GM18508 (cell line): ENCODE results near the gene NR1I2.

ENCODE experiments used
- ATAC-seq: cut with Tn5 transposase; IDR thresholded peaks from one replicate; pipeline ENCODE4 v1.9.1; 2021; ENCODE audit warnings: moderate number of reproducible peaks; ENCODE audit not compliant: insufficient read depth, unreplicated experiment

The NR1I2 gene

DNA sequence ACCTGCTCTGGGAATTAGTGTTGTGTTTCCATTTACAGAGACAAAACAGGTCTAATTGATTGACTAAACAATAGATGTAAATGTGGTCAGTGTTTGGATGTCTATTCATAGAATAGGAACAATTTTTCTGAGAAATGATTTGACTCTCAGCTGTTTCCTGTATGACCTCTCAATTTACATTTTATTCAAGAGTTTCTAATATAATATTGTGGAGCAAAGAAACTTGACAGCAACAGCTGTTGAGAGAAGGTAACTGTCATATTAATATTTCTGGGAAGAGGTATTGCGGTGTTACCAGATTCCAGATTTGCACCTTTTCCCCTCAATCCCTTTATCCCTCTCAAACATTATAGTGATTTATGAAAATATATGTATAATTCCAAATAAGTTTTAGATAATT, 3.7 kb upstream of the NR1I2 start:
- no peak for ATAC-seq

DNA sequence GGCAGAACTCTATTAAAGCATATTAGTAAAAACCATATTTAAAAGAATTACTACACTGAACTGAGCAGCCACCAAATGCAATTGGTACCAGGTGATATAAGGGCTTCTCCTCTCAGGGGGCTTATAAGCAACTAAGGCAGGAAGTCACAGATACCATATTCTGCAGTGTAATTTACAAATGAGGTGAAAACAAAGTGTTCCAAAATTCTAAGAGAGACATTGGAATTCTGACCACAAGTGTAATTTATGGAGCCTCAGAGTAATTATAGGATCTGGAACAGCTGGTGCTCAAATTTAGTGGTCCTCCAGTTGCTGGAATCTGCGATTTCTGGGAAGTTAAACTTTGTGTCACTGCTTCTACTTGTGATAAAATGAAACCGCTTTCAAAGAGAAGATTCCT, 3.1 kb upstream of the NR1I2 start:
- ATAC-seq = no peak

DNA sequence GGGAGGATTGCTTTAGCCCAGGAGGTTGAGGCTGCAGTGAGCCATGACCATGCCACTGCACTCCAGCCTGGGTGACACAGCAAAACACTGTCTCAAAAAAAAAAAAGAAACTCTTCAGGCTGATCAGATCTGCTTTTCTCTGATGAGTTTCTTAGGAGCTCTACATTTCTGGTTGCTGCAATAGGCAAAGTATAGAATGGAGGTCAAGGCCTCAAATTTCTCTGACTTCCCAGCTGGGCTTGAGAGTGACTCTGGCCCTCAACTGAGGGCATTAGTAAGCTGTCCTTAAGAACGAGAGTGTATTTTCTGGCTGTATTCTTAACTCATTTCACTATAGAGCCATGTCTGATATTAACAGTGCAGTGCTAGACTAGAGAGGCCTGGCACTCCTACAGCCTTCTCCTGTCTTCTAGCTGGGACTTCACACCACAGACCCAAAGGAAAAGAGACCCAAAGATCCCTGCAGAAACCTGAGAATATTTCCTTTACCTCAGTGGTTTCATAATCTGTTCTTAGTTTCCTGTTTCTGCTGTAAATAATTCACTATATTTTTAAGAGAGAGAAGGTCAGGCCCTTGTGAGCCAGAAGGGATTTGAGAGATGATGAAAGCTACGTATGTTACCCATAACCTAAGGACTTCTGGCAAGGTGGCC, 2.0 kb upstream of the NR1I2 start:
- ATAC-seq = peak; percentile 83

DNA sequence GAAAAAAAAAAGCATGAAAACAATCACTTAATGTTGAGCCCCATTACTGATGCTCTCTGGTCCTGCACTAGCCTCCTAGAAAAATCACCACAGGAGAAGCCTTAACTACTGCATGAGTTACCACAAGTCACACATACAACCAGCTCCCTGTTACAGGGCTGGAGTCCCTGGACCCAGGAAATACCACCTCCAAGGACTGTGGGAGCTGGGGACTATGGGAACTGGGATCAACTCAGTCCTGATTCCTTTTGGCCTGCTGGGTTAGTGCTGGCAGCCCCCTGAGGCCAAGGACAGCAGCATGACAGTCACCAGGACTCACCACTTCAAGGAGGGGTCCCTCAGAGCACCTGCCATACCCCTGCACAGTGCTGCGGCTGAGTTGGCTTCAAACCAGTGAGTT, 559 bp downstream of the NR1I2 start:
- ATAC-seq = no peak

DNA sequence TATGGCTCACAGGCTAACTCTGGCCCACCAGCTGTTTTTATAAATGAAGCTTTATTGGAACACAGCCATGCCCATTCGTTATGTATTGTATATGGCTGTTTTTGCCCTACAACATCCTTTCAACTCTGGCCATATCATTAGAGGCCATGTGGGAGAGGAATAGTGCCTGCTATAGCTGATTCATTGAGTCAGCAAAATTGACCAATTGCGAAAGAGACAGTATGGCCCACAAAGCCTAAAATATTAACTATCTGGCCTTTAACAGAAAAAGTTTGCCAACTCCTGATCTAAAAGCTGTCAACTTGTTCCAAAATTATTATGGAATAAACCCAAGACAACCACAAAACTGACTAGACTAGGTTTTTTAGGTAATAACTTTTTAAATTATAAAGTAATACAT, 1.4 kb downstream of the NR1I2 start:
- ATAC-seq = no peak

DNA sequence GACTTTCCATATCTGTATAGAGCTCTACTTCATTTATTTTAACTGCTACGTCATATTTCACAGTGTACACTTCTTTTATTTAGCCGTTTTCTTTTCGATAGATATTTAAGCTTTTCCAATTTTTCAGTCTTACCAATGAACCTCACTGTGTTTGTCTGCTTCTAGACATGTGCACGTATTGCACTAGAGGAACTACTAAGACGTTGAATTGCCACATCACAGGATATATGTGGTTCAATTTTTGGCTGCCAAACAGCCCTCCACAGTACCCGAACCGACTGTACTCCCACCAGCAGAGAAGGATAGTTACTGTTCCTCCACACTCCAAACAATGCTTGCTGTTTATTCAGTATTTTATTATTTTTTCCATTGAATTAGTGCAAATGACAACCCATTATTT, 2.0 kb downstream of the NR1I2 start:
- ATAC-seq = no peak

DNA sequence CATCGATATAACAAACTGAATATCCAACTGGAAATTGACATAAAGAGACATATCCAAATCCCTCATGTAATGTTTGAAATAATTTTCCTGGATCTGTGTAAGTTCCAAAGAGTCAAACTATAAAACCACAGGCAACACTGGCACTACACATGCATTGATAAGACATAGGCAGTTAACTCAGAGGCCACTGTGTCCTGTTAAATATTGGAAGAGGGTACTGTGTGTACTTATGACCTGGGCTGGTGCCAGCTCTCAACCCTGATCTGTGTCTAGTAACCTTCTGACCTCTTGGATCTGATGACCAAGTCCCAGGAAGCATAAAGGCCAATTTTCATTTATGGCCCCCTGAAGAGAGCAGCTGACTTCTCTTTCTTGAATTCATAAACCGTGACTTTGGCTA, 4.5 kb downstream of the NR1I2 start:
- ATAC-seq = no peak

DNA sequence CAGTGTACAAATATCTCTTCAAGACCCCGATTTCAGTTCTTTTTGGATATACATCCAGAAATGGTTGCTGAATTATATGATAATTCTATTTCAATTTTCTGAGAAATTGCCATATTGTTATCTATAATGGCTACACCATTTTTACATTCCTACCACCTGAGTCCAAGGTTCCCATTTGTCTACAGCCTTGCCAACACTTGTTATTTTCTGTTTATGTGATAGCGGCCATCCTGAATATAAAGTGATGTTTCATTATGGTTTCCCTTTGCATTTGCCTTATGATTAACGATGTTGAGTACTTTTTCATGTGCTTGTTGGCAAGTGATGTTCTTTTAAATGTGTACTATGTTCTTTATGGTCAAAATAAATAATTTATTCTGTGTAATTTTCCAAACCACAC, 8.5 kb downstream of the NR1I2 start:
- ATAC-seq = no peak

DNA sequence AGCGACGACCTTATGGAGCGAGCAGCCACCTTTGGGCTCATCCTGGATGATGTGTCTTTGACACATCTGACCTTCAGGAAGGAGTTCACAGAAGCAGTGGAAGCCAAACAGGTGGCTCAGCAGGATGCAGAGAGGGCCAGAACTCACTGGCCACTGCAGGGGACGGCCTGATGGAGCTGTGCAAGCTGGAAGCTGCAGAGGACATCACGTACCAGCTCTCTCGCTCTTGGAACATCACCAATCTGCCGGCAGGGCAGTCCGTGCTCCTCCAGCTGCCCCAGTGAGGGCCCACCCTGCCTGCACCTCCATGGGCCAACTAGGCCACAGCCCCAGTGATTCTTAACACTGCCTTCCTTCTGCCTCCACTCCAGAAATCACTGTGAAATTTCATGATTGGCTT, 10.4 kb downstream of the NR1I2 start:
- no peak for ATAC-seq

DNA sequence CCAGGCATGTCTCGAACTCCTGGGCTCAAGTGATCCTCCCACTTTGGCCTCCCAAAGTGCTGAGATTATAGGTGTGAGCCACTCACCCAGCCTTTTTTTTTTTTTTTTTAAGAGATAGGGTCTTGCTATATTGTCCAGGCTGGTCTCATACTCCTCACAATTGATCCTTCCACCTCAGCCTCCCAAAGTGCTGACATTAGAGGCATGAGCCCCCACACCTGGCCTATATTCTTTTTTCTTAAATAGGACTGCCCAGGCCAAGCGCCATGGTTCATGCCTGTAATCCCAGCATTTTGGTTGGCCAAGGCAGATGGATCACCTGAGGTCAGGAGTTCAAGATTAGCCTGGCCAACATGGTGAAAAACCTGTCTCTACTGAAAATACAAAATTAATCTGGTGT, 12.5 kb downstream of the NR1I2 start:
- ATAC-seq = no peak

DNA sequence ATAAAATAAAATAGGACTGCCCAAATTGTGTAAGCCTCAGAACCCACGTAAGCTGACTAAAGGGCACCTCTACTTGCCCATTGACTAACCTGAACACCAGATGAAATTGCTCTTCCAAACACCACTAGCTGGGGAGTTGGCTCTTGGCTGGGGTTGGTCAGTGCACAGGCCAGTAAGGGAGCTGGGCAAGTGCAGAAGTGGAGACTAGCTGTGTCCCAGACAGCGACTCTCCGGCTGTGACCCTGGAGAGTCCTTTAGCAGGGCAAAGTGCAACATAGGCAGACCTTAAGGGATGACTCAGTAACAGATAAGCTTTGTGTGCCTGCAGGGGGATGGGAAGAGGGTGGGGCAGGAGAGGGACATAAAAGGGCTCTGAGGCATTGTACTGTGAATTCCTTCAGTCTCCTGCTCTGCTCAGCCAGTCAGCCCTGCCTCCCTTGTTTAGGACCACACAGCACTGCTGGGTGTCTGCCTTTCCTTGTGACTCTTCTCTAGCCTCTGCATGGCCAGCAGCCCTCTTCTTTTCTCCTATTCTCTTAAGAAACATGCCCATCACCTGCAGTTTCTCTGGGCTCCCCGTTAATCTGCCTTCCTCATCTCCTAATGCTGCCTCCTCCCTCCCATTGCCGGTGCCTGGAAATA, 13.2 kb downstream of the NR1I2 start:
- no peak for ATAC-seq

DNA sequence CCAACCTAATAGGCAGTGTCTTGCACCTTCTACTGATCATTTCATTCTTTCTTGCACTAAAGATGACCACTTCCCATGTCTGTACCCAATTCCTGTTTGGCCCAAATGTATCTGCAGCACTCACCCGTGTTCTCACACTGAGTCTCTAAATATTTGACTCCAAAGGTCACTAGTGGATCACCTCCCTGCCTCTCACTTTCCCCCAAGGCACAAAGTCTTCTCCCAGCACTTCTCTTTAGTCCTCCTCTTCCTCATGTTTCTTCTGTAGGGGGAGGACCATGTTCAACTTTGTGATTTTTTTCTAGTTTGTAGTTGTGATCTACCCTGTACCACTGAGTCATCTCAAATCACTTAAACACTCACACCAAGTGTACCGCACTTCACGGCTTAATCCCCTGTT, 13.9 kb downstream of the NR1I2 start:
- no peak for ATAC-seq

DNA sequence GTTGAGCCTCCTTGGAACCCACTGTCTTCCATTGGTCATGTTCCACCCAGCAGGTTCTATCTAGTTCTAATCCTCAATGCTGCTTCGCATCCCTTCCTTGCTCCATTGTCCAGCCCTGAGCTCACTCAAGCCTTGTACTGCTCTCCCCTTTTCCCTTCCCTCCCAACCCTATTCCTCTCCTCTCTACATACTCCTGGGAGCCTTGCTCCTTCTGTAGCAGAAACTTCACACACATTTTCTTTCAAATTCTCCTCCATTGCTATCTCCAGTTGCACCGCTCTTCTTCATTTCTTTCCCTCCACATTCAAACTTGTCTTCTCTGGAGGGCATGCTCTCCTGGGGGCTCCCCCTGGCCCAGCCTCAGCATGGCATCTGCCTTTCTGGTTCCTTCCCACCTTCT, 14.5 kb downstream of the NR1I2 start:
- no peak for ATAC-seq

DNA sequence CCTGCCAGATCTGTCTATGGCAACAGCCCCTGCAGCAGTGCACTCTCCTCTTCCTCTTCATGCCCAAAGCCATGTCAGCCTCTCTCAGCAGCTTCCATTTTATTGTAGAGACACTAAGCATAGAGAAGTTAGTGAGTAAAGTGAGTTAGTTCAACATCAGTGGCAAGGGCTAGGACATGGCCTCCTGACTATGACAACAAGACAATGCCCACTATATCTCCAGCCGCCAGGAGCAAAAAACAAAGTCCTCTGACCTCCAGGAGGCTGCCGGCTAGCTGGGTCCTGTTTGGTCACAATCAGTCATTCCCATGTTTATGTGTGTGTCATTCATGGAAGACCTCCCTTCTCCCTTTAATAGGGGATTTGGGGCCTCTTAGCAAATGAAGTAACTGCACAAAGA, 14.9 kb downstream of the NR1I2 start:
- ATAC-seq = no peak

DNA sequence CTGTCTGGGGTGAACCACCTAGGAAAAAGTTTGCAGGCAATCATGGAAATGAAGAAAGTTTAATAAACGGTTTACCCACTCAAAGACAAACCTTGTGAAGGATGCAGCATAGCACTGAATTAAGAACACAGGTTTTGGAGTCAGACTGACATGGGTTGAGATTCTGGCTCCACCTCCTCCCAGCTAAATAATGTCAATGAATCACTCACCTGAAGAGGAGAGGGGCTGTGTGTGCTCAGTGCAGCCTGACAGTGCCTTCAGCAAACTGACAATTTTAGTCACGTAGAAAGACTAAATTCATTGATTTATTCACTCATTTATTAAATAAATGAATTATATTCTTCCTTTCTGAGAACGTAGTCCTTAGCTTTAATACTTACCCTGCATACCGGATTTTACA, 18.9 kb downstream of the NR1I2 start:
- no peak for ATAC-seq

DNA sequence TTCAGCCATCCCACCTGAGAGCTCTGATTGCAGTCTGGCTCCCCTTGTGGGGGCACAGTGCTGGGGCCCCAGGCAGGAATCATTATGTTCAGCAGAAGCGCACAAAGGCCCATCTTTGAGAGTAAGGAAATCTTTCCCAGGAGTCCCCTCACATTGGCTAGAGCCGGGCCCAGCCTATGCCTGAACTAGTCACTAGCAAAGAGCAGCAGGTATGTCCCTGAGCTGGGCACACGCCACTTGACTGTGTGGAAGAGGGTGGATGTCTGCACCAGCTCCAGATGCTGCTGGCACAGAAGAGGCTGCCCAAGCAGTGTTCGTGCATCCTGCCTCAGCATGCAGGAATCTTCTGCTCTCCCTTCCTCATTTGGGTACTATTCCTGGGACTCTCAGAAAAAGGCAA, 26.3 kb downstream of the NR1I2 start:
- ATAC-seq = no peak

DNA sequence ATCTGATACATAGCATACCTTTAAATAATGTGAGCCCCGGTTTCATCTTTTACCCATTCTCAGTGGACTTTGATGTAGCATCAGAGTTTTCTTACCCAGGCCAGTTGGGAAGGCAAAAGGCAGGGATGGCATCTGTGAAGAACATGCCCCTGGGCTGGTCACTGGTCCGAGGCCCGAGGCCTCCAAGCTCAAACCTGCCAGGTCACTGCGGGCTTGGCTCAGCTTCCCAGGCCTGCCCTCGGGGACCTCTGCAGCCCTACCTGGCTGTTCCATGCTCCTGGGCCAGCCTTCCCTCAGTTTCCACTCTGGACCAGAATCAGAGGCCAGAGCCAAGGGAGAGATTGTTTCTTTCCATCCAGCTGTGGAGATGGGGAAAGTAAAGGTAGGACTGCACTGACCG, 26.9 kb downstream of the NR1I2 start:
- ATAC-seq = no peak

DNA sequence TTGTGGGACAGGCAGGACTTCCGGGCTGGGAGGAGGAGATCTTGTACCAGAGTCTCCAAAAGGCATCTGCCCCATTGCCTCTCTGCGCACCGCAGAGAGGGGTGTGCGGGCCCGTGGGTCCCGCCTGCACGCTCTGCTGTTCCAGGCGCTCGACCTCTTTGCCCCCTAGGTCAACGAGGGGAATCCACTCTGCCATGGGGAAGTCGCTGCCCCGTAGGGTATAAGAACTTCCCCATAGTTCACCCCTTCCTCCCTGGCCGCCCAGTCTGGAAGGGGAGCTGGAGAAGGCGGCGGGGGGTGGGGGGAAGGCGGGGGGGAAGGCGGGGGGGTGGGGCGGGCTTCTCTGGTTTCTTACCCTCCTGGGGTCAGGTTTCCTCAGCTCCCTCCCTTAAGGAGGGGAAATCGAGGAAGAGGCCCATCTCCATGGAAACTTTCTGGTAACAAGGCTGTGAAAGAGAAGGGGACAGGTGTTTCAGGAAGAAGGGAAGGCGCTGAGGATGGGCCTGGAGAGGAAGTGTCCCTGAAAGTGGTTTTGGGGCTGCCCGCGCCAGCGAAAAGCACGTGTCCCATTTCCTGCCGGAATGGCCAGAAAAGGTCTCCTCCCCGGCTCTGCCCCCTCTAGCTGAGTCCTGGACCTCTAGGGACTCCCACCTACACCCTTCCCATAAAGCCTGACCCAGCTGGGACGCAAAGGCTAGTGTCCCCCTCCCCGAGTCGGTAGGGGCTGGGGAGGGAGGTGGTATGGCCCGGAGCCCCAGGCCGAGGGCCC, 27.5 kb downstream of the NR1I2 start:
- ATAC-seq = peak; percentile 15

DNA sequence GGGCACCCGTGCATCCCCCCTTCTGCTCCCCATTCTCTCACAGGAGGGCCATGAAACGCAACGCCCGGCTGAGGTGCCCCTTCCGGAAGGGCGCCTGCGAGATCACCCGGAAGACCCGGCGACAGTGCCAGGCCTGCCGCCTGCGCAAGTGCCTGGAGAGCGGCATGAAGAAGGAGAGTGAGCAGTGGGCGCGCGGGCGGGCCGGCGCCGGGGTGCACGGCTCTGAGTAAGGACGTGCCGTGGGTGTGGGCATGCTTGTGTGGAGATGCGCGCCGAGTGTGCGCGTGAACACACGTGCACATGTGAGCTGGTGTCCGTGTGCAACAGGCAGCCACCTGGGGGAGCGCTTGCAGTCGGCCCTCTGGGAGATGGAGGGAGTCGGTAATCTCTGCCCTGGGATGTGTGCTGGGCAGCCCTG, 28.1 kb downstream of the NR1I2 start:
- ATAC-seq = peak; percentile 71

DNA sequence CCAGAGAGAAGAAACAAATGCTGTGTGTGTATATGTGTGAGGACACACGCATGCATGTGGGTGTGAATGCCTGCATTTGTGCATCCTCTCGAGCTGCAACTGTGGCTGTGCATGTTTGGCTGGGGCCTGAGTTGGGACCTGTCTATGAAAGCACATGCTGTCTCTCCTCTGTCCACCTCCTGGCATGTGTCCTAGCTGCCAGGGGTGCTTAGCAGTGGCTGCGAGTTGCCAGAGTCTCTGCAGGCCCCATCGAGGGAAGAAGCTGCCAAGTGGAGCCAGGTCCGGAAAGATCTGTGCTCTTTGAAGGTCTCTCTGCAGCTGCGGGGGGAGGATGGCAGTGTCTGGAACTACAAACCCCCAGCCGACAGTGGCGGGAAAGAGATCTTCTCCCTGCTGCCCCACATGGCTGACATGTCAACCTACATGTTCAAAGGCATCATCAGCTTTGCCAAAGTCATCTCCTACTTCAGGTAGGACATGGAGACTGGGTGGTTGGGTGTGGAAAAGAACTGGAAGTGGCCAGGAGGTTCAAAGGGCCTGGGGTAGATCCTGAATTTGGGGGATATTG, 30.7 kb downstream of the NR1I2 start:
- ATAC-seq = no peak

DNA sequence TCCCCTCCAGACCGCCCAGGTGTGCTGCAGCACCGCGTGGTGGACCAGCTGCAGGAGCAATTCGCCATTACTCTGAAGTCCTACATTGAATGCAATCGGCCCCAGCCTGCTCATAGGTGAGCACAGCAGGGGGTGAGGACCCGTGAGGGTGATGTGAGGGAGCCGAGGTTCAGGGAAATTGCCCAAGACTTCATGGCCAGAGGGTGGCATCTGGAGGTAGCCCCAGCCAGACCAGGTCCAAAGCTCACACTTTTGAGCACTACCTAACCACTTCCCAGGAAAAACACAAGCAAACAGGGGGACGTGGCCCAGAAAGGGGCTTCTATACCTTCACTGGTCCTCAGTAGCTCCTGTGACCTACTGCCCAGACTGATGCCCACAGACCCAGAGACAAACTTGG, 33.8 kb downstream of the NR1I2 start:
- ATAC-seq = no peak
